ENCODE data around the gene CFAP119. TPM values are rescaled to one million over a fixed set of nuclear protein-coding genes. Genes with fewer than 3 reads are reported as not detected.

CFAP119 gene
- total RNA-seq, 2 donors from 2014 or later: 6.9 to 12.6 TPM

- TF ChIP-seq CTCF (conservative IDR thresholded peaks at IDR 0.05): no peak
- Histone ChIP-seq H3K27me3 (ENCODE audit: control insufficient read depth, insufficient read depth, low read length, poor library complexity, severe bottlenecking) (no peaks in the 10 kb centered on the region), H3K27ac (ENCODE audit: low read depth, low read length) (no peak overlapping the region), H3K9ac (ENCODE audit: extremely low read depth, low read length, poor library complexity, severe bottlenecking) (no peak overlapping the region), H3K4me3 (ENCODE audit: low read length) (no peak overlapping the region), H3K4me1 (ENCODE audit: control insufficient read depth, insufficient read depth, low read length) (no peaks in the 10 kb centered on the region), H3K9me3 (ENCODE audit: control insufficient read depth, low read length) (no peaks in the 10 kb centered on the region), H3K36me3 (ENCODE audit: control insufficient read depth, insufficient read depth, low read length) (peaks cover 79% of the 10 kb centered on the region)
- no peaks in the 10 kb centered on the region for H3K27me3 Mint-ChIP-seq (ENCODE audit: insufficient read depth)
- no peak overlapping the region for H3K27ac Mint-ChIP-seq
- H3K4me3 Mint-ChIP-seq: no peak overlapping the region
- DNase-seq: no peak
- peaks cover 47% of the 10 kb centered on the region for H3K36me3 Mint-ChIP-seq (ENCODE audit: low read depth)
- H3K4me1 Mint-ChIP-seq: peaks cover 6% of the 10 kb centered on the region
- WGBS, 2 experiments (ENCODE audit: insufficient coverage in 1 of 2, insufficient read length in 1 of 2): 92 to 93% methylated on average over 7 of the region's 7 CpGs
- H3K9me3 Mint-ChIP-seq: no peaks in the 10 kb centered on the region
These were observed 4.5 kb downstream of the CFAP119 start for GRCh38 chr16:30757316-30757715.

- Histone ChIP-seq H3K27ac (ENCODE audit: low read depth, low read length) (no peak overlapping the region), H3K27me3 (ENCODE audit: control insufficient read depth, insufficient read depth, low read length, poor library complexity, severe bottlenecking) (no peaks in the 10 kb centered on the region), H3K36me3 (ENCODE audit: control insufficient read depth, insufficient read depth, low read length) (peaks cover 82% of the 10 kb centered on the region), H3K9ac (ENCODE audit: extremely low read depth, low read length, poor library complexity, severe bottlenecking) (no peak overlapping the region), H3K4me3 (ENCODE audit: low read length) (no peak overlapping the region), H3K9me3 (ENCODE audit: control insufficient read depth, low read length) (no peaks in the 10 kb centered on the region), H3K4me1 (ENCODE audit: control insufficient read depth, insufficient read depth, low read length) (no peaks in the 10 kb centered on the region)
- Mint-ChIP-seq H3K9me3 (no peaks in the 10 kb centered on the region), H3K27me3 (ENCODE audit: insufficient read depth) (no peaks in the 10 kb centered on the region), H3K36me3 (ENCODE audit: low read depth) (peaks cover 48% of the 10 kb centered on the region), H3K4me3 (no peak overlapping the region), H3K27ac (no peak overlapping the region), H3K4me1 (peaks cover 6% of the 10 kb centered on the region)
- TF ChIP-seq CTCF (conservative IDR thresholded peaks at IDR 0.05): no peak
- WGBS, 2 experiments (ENCODE audit: insufficient coverage in 1 of 2, insufficient read length in 1 of 2): 96% methylated on average over 5 to 13 of the region's 13 CpGs
- no peak for DNase-seq
These were observed 5.1 kb downstream of the CFAP119 start for GRCh38 chr16:30756781-30757100.

GRCh38 chr16:30755955-30756780, 5.7 kb downstream of the CFAP119 start:
- Mint-ChIP-seq H3K4me3 (no peak overlapping the region), H3K27me3 (ENCODE audit: insufficient read depth) (no peaks in the 10 kb centered on the region), H3K36me3 (ENCODE audit: low read depth) (peaks cover 54% of the 10 kb centered on the region), H3K27ac (no peak overlapping the region), H3K4me1 (peaks cover 5% of the 10 kb centered on the region), H3K9me3 (no peaks in the 10 kb centered on the region)
- Histone ChIP-seq H3K27ac (ENCODE audit: low read depth, low read length) (no peak overlapping the region), H3K36me3 (ENCODE audit: control insufficient read depth, insufficient read depth, low read length) (peaks cover 87% of the 10 kb centered on the region), H3K27me3 (ENCODE audit: control insufficient read depth, insufficient read depth, low read length, poor library complexity, severe bottlenecking) (no peaks in the 10 kb centered on the region), H3K4me3 (ENCODE audit: low read length) (no peak overlapping the region), H3K9me3 (ENCODE audit: control insufficient read depth, low read length) (no peaks in the 10 kb centered on the region), H3K9ac (ENCODE audit: extremely low read depth, low read length, poor library complexity, severe bottlenecking) (no peak overlapping the region), H3K4me1 (ENCODE audit: control insufficient read depth, insufficient read depth, low read length) (no peaks in the 10 kb centered on the region)
- no peak for TF ChIP-seq CTCF (conservative IDR thresholded peaks at IDR 0.05)
- no peak for DNase-seq
- WGBS, 2 experiments (ENCODE audit: insufficient coverage in 1 of 2, insufficient read length in 1 of 2): 95 to 96% methylated on average over 15 to 20 of the region's 20 CpGs

All from endodermal cell (in vitro differentiated cells).